SK-N-SH (cell line): ENCODE data around the gene BHMT. TPM values are rescaled to one million over a fixed set of nuclear protein-coding genes. Genes with fewer than 3 reads are reported as not detected.

ENCODE experiments used
- CTCF ChIA-PET: fragments of 300-600, 350-600 bp; formaldehyde crosslinking; extraction: SDS; loops from one replicate; lab custom pipeline; 2021; lab: Yijun Ruan, JAX
- POLR2A ChIA-PET: fragments of 350-600 bp; sonication (Branson Sonifier 250); formaldehyde crosslinking; extraction: SDS; loops from one replicate; lab custom pipeline; 2020; ENCODE audit warnings: antibody characterized with exemption, inconsistent platforms; lab: Yijun Ruan, JAX
- DNase-seq: peaks from one replicate; pipeline ENCODE4 v3.0.0; 2012
- H2AFZ ChIP-seq: fragments of 200-600 bp; sonication (generic); 2 replicates; pipeline ENCODE4 v1.8.1; 2016; ENCODE audit warnings: antibody characterized with exemption, mild to moderate bottlenecking, low read depth
- H3F3A ChIP-seq: fragments of 200-600 bp; sonication (generic); replicated peaks from 2 replicates; pipeline ENCODE3; 2016; ENCODE audit warnings: antibody characterized with exemption, mild to moderate bottlenecking; ENCODE audit not compliant: insufficient read depth
- H3K27ac ChIP-seq, 2 experiments: fragments of 200-500 bp in 1 of 2; fragments of 200-600 bp in 1 of 2; sonication (Bioruptor generic) in 1 of 2; sonication (generic), shearing (Covaris generic) in 1 of 2; 2 replicates each; pipeline versions ENCODE4 v1.5.1 to v1.6.1; 2014 to 2016; ENCODE audit warnings: low read depth in 2 of 2, inconsistent platforms in 1 of 2, low read length in 1 of 2, mild to moderate bottlenecking in 1 of 2, mixed read lengths in 1 of 2
- H3K27me3 ChIP-seq: fragments of 200-600 bp; sonication (generic), shearing (Covaris generic); 2 replicates; pipeline ENCODE4 v1.6.1; 2016; ENCODE audit warnings: mixed run types; ENCODE audit not compliant: insufficient read depth
- H3K36me3 ChIP-seq, 2 experiments: fragments of 200-500 bp in 1 of 2; fragments of 200-600 bp in 1 of 2; sonication (Bioruptor generic) in 1 of 2; sonication (generic) in 1 of 2; replicated peaks in 1 of 2; 2 replicates each; pipeline versions ENCODE3 to v1.5.1; 2014 to 2016; ENCODE audit warnings: low read length in 1 of 2, mild to moderate bottlenecking in 1 of 2; ENCODE audit not compliant: insufficient read depth in 2 of 2, control insufficient read depth in 1 of 2
- H3K4me1 ChIP-seq, 2 experiments: fragments of 200-500 bp in 1 of 2; fragments of 200-600 bp in 1 of 2; sonication (Bioruptor generic) in 1 of 2; sonication (generic), shearing (Covaris generic) in 1 of 2; 2 replicates each; pipeline versions ENCODE4 v1.5.1 to v1.6.1; 2014 to 2016; ENCODE audit warnings: low read depth in 1 of 2, low read length in 1 of 2, mixed run types in 1 of 2; ENCODE audit not compliant: insufficient read depth in 2 of 2, control insufficient read depth in 1 of 2
- H3K4me2 ChIP-seq: fragments of 200-600 bp; sonication (generic), shearing (Covaris generic); 2 replicates; pipeline ENCODE4 v1.6.1; 2017; ENCODE audit warnings: mixed run types
- H3K4me3 ChIP-seq, 2 experiments: fragments of 200-500 bp in 1 of 2; fragments of 200-600 bp in 1 of 2; sonication (Bioruptor generic) in 1 of 2; sonication (generic), shearing (Covaris generic) in 1 of 2; 2 replicates each; pipeline versions ENCODE4 v1.5.1 to v1.8.1; 2014 to 2016; ENCODE audit warnings: low read depth in 2 of 2, inconsistent platforms in 1 of 2, low read length in 1 of 2, mild to moderate bottlenecking in 1 of 2, mixed read lengths in 1 of 2, moderate library complexity in 1 of 2
- H3K79me2 ChIP-seq: fragments of 200-600 bp; sonication (generic); 2 replicates; pipeline ENCODE4 v1.8.1; 2017; ENCODE audit warnings: mild to moderate bottlenecking; ENCODE audit not compliant: insufficient read depth
- H3K9ac ChIP-seq: fragments of 200-600 bp; sonication (generic); 2 replicates; pipeline ENCODE4 v1.6.1; 2017; ENCODE audit warnings: mixed run types
- H3K9me2 ChIP-seq: fragments of 200-600 bp; sonication (generic); 2 replicates; pipeline ENCODE4 v1.6.1; 2017; ENCODE audit warnings: mixed run types
- H3K9me3 ChIP-seq: fragments of 200-600 bp; sonication (generic); 2 replicates; pipeline ENCODE4 v1.6.1; 2017; ENCODE audit warnings: mixed run types, mild to moderate bottlenecking, moderate library complexity
- H4K20me1 ChIP-seq: fragments of 200-600 bp; sonication (generic); 2 replicates; pipeline ENCODE4 v1.6.1; 2017; ENCODE audit warnings: mild to moderate bottlenecking, mixed run types; ENCODE audit not compliant: insufficient read depth
- CHD2 ChIP-seq: fragments of 150-350 bp; IDR thresholded peaks from 2 replicates; pipeline ENCODE4 v1.6.1; 2018; ENCODE audit warnings: low read length; ENCODE audit not compliant: partially characterized antibody
- ELF1 ChIP-seq: IDR thresholded peaks from 2 replicates; pipeline ENCODE4 v1.4.0; 2012
- IRF3 ChIP-seq: fragments of 150-350 bp; IDR thresholded peaks from 2 replicates; pipeline ENCODE4 v1.6.1; 2016; ENCODE audit warnings: mild to moderate bottlenecking, low read depth, low read length
- MEF2A ChIP-seq: IDR thresholded peaks from 2 replicates; pipeline ENCODE4 v1.4.0; 2012; ENCODE audit warnings: low read depth, borderline replicate concordance
- MXI1 ChIP-seq: IDR thresholded peaks from 2 replicates; pipeline ENCODE4 v1.6.1; 2012; ENCODE audit warnings: mild to moderate bottlenecking, low read depth, low read length, improper control_type of control experiment
- PBX3 ChIP-seq: IDR thresholded peaks from 2 replicates; pipeline ENCODE4; 2012
- RAD21 ChIP-seq: IDR thresholded peaks from 2 replicates; pipeline ENCODE4 v1.6.1; 2012; ENCODE audit warnings: mild to moderate bottlenecking, low read length
- REST ChIP-seq: IDR thresholded peaks from 2 replicates; pipeline ENCODE4 v1.6.1; 2012; ENCODE audit warnings: mild to moderate bottlenecking, low read depth, low read length, moderate library complexity
- RFX5 ChIP-seq: IDR thresholded peaks from 2 replicates; pipeline ENCODE4 v1.6.1; 2012; ENCODE audit warnings: mild to moderate bottlenecking, improper control_type of control experiment, low read length
- SMC3 ChIP-seq: IDR thresholded peaks from 2 replicates; pipeline ENCODE4 v1.6.1; 2012; ENCODE audit warnings: low read depth, low read length, improper control_type of control experiment
- TEAD4 ChIP-seq: IDR thresholded peaks from 2 replicates; pipeline ENCODE4 v1.4.0; 2012; ENCODE audit warnings: mild to moderate bottlenecking, borderline replicate concordance; ENCODE audit not compliant: insufficient read depth
- USF1 ChIP-seq: IDR thresholded peaks from 2 replicates; pipeline ENCODE4 v1.4.0; 2012; ENCODE audit warnings: low read depth, borderline replicate concordance
- WGBS: methylation state at CpG from one replicate; pipeline ENCODE4 v1.1.6; 2017; ENCODE audit warnings: low lambda C conversion rate; 5-methylcytosine and 5-hydroxymethylcytosine counted together
- polyA plus RNA-seq, 3 experiments: library from polyadenylated mRNA; depleted of rRNA; stranded (reverse); fragments of >200 nt; gene quantifications; 2 replicates each; pipeline ENCODE4 v1.2.3, GENCODE V29; 2012

The BHMT gene
- polyA plus RNA-seq, 1 of the 3 experiments (the other 2 are of a cell fraction), result not detected

GRCh38 chr5:79074641-79075040, 37.0 kb upstream of the BHMT start (continued):
- TF ChIP-seq CHD2, result no peak

- Histone ChIP-seq H3K9me3 (peaks cover 6% of the 10 kb centered on the region; the same call in 1 of the 2 replicates), H3K4me1 (peaks cover 0 to 4% of the 10 kb centered on the region in 2 experiments; a peak in 2 of 4 replicates), H3K27me3 (no peaks in the 10 kb centered on the region)
- CTCF ChIA-PET, result interaction anchor here (0.6 to 1.6 kb wide), 3 partner anchors 51 to 57 kb away, joined by 3 to 9 read pairs (median 3); no protein-coding TSS in a partner anchor
- no peak for DNase-seq
- TF ChIP-seq MXI1 (no peak), RFX5 (no peak), TEAD4 (no peak), MEF2A (no peak), ELF1 (no peak), USF1 (no peak), IRF3 (no peak), RAD21 (no peak), SMC3 (no peak), PBX3 (no peak), REST (no peak)
- TF ChIP-seq, all 33 proteins: peak for 0
- H3K4me2 ChIP-seq, result no peak overlapping the region
- no peaks in the 10 kb centered on the region for H3K9me2 ChIP-seq
- H4K20me1 ChIP-seq, result no peaks in the 10 kb centered on the region
- no peaks in the 10 kb centered on the region for H3F3A ChIP-seq
- no peak overlapping the region for H2AFZ ChIP-seq
- no peaks in the 10 kb centered on the region for H3K36me3 ChIP-seq
- no peak overlapping the region for H3K4me3 ChIP-seq
- WGBS, result 79% methylated on average over 7 of the region's 11 CpGs
- no peak overlapping the region for H3K9ac ChIP-seq
- POLR2A ChIA-PET, result no interaction called here
- H3K27ac ChIP-seq, result no peak overlapping the region
- no peaks in the 10 kb centered on the region for H3K79me2 ChIP-seq
Measured at GRCh38 chr5:79075646-79076426, 35.8 kb upstream of the BHMT start.
